ENCODE data around the gene KCNQ4.

The KCNQ4 gene

DNA sequence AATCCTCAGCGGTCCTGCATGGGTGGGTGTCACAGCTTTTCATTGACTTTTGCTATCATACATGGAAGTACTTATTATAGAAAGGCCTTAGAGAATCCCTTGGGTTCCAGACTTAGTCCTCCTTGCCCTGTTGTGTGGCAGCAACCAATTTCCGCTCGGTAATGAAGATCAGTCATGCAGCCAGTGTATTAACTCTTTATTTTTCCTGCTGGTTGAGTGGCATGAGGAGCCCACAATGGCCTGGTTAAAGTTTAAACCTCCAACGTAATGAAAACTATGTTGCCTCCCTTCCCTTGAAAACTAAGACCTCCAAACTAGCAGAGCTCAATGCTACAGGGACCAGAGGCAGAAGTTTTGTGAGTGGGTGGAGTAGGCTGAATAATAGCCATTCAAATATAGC, 58.6 kb downstream of the KCNQ4 start:
- H3K4me3 ChIP-seq (ENCODE audit: low read depth, low read length), result no peak overlapping the region
- no peaks in the 10 kb centered on the region for H3K9me3 ChIP-seq (ENCODE audit: control insufficient read depth, low read length)
- H3K27ac ChIP-seq, result no peak overlapping the region
- H3K4me1 ChIP-seq, result no peaks in the 10 kb centered on the region
- H3K36me3 ChIP-seq (ENCODE audit: control insufficient read depth, insufficient read depth, low read length), result no peaks in the 10 kb centered on the region
- H3K9ac ChIP-seq, result no peak overlapping the region
- TF ChIP-seq, protein P1, sequence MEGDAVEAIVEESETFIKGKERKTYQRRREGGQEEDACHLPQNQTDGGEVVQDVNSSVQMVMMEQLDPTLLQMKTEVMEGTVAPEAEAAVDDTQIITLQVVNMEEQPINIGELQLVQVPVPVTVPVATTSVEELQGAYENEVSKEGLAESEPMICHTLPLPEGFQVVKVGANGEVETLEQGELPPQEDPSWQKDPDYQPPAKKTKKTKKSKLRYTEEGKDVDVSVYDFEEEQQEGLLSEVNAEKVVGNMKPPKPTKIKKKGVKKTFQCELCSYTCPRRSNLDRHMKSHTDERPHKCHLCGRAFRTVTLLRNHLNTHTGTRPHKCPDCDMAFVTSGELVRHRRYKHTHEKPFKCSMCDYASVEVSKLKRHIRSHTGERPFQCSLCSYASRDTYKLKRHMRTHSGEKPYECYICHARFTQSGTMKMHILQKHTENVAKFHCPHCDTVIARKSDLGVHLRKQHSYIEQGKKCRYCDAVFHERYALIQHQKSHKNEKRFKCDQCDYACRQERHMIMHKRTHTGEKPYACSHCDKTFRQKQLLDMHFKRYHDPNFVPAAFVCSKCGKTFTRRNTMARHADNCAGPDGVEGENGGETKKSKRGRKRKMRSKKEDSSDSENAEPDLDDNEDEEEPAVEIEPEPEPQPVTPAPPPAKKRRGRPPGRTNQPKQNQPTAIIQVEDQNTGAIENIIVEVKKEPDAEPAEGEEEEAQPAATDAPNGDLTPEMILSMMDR (IDR thresholded peaks at IDR 0.05), result no peak
- no peak overlapping the region for H3K4me2 ChIP-seq (ENCODE audit: low read length)
- no peak overlapping the region for H2AFZ ChIP-seq
- H3K27me3 ChIP-seq (ENCODE audit: control insufficient read depth, insufficient read depth, low read length), result no peaks in the 10 kb centered on the region
- no peaks in the 10 kb centered on the region for H3K79me2 ChIP-seq

DNA sequence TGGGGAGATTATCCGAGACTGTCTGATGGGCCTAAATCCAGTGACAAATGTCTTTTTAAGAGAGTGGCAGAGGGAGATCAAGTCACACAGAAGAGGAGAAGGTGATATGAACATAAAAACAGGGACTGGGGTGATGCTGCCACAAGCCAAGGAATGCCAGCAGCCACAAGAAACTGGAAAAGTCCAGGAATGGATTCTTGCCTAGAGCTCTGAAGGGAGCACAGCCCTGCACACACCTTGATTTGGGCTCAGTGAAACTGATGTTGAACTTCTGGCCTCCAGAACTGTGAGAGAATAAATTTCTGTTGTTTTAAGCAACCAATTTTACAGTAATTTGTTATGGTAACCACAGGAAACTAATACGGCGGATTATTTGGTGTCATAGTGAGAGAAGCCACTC, 59.1 kb downstream of the KCNQ4 start:
- Histone ChIP-seq H3K4me2 (ENCODE audit: low read length) (no peak overlapping the region), H3K36me3 (ENCODE audit: control insufficient read depth, insufficient read depth, low read length) (no peaks in the 10 kb centered on the region), H3K27ac (no peak overlapping the region), H3K9me3 (ENCODE audit: control insufficient read depth, low read length) (no peaks in the 10 kb centered on the region), H3K4me1 (no peaks in the 10 kb centered on the region), H3K79me2 (no peaks in the 10 kb centered on the region), H3K9ac (no peak overlapping the region), H2AFZ (no peak overlapping the region), H3K27me3 (ENCODE audit: control insufficient read depth, insufficient read depth, low read length) (no peaks in the 10 kb centered on the region), H3K4me3 (ENCODE audit: low read depth, low read length) (no peak overlapping the region)
- TF ChIP-seq, protein P1 (IDR thresholded peaks at IDR 0.05), result no peak

DNA sequence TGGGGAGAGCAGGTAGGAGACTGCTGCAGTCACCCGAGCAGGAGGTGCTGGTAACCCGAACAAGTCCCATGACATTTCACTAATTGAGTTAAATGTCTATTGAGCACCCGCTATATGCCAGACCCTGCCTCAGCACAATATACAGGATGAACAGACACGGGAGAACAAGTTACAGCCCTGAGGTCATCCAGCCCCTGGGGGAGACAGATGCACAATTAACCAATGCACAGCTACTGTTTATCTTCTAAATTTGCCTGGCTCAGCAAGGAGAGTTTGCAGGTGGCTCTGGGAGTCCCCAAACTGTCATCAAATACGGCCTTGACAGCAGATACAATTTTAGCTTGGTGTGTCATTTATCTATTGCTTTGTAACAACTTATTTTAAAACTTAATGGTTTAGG, 60.5 kb downstream of the KCNQ4 start:
- Histone ChIP-seq H3K4me3 (ENCODE audit: low read depth, low read length) (no peak overlapping the region), H3K4me1 (no peaks in the 10 kb centered on the region), H3K79me2 (no peaks in the 10 kb centered on the region), H3K27ac (no peak overlapping the region), H3K9me3 (ENCODE audit: control insufficient read depth, low read length) (no peaks in the 10 kb centered on the region), H3K9ac (no peak overlapping the region), H3K4me2 (ENCODE audit: low read length) (no peak overlapping the region), H3K36me3 (ENCODE audit: control insufficient read depth, insufficient read depth, low read length) (no peaks in the 10 kb centered on the region), H2AFZ (no peak overlapping the region), H3K27me3 (ENCODE audit: control insufficient read depth, insufficient read depth, low read length) (no peaks in the 10 kb centered on the region)
- TF ChIP-seq, protein P1 (IDR thresholded peaks at IDR 0.05), result no peak

DNA sequence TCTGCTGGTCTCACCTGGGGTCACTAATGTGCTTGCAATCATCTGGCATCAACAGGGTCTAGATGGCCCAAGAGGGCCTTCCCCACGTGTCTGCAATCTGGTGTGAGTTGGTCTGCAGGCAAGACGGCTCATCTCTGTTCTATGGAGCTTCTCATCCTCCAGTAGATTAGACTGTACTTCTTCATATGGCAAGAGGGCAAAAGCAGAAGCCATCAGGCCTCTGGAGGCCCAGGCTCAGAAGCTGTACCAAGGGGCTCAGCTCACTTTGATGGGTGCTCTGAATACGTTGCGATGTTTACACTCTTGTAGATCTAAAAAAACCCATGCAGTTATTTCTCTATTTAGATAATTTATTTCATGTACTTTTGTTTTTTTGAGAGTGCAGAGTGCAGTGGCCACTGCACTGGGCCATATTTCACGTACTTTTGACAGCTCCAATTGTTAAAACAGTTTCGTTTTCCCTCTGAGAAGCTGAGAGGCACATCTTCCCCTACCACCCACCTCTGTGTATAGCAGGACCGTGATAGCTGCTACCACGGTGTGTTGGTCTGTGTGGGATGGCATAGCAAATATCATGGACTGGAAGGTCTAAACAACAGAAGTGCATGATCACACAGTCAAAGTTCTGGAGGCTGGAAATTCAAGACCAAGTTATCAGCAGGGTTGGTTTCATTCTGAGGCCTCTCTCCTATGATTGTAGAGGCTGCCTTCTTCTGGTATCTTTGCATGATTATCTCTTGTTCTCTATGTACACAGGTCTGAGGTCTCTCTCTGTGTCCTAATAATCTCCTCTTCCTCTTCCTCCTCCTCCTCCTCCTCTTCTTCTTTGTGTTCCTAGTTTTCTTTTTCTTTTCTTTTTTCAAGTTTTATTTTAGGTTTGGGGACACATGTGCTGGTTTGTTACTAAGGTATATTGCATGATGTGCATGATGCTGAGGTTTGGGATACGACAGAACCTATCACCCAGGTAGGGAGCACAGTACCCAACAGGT, 61.6 kb downstream of the KCNQ4 start:
- H3K27ac ChIP-seq, result no peak overlapping the region
- H3K4me3 ChIP-seq (ENCODE audit: low read depth, low read length), result no peak overlapping the region
- no peaks in the 10 kb centered on the region for H3K36me3 ChIP-seq (ENCODE audit: control insufficient read depth, insufficient read depth, low read length)
- TF ChIP-seq, protein P1 (IDR thresholded peaks at IDR 0.05), result no peak
- H3K4me2 ChIP-seq (ENCODE audit: low read length), result no peak overlapping the region
- no peaks in the 10 kb centered on the region for H3K79me2 ChIP-seq
- no peaks in the 10 kb centered on the region for H3K9me3 ChIP-seq (ENCODE audit: control insufficient read depth, low read length)
- no peaks in the 10 kb centered on the region for H3K4me1 ChIP-seq
- H2AFZ ChIP-seq, result no peak overlapping the region
- H3K27me3 ChIP-seq (ENCODE audit: control insufficient read depth, insufficient read depth, low read length), result no peaks in the 10 kb centered on the region
- no peak overlapping the region for H3K9ac ChIP-seq

All from parathyroid adenoma (tissue), 2 donors.